ENCODE results near the gene PACC1. TPM values are rescaled to one million over a fixed set of nuclear protein-coding genes. Genes with fewer than 3 reads are reported as not detected.

The PACC1 gene
- total RNA-seq, 2 experiments from 2014 or later, result 1.8 to 2.1 TPM

DNA sequence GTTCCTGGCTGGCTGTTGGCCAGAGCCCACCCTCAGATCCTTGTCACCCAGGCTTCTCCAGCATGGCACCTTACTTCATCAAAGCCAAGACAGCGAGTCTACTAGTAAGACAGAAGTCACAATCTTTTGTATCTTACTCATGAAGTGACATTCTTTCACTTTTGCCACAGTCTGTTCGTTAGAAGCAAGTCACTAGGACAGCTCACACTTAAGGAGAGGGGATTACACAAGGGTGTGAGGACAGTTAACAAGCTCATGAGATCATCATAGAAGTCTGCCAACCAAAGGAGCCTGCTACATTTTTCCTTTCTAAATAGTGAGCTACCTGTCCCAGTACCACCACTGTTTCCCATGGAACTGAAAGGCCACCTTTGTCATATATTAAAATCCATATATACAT is 61.5 kb downstream of the PACC1 start:
- TF ChIP-seq, protein P1, sequence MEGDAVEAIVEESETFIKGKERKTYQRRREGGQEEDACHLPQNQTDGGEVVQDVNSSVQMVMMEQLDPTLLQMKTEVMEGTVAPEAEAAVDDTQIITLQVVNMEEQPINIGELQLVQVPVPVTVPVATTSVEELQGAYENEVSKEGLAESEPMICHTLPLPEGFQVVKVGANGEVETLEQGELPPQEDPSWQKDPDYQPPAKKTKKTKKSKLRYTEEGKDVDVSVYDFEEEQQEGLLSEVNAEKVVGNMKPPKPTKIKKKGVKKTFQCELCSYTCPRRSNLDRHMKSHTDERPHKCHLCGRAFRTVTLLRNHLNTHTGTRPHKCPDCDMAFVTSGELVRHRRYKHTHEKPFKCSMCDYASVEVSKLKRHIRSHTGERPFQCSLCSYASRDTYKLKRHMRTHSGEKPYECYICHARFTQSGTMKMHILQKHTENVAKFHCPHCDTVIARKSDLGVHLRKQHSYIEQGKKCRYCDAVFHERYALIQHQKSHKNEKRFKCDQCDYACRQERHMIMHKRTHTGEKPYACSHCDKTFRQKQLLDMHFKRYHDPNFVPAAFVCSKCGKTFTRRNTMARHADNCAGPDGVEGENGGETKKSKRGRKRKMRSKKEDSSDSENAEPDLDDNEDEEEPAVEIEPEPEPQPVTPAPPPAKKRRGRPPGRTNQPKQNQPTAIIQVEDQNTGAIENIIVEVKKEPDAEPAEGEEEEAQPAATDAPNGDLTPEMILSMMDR (IDR thresholded peaks at IDR 0.05), result no peak
- DNase-seq (no peak), ATAC-seq (ENCODE audit: poor library complexity) (no peak)
- Histone ChIP-seq H3K36me3 (ENCODE audit: insufficient read depth, low read length) (peaks cover 66% of the 10 kb centered on the region), H3K27ac (ENCODE audit: low read depth in 1 of 2, low read length in 2 of 2) (no peak overlapping the region), H3K4me3 (ENCODE audit: low read length) (no peak overlapping the region), H3K9me3 (ENCODE audit: control insufficient read depth in 1 of 2, insufficient read depth in 1 of 2, low read length in 2 of 2) (no peaks in the 10 kb centered on the region), H3K27me3 (ENCODE audit: control insufficient read depth in 1 of 2, insufficient read depth in 2 of 2, low read length in 2 of 2) (no peaks in the 10 kb centered on the region), H3K4me1 (ENCODE audit: insufficient read depth, low read length) (no peaks in the 10 kb centered on the region)
- Mint-ChIP-seq H3K4me3 (no peak overlapping the region), H3K36me3 (ENCODE audit: low read depth) (peaks cover 83% of the 10 kb centered on the region), H3K9me3 (no peaks in the 10 kb centered on the region), H3K4me1 (ENCODE audit: low read depth) (no peaks in the 10 kb centered on the region), H3K27me3 (no peaks in the 10 kb centered on the region), H3K27ac (peak overlapping the region; percentile 71)
- intact Hi-C loops (cut with DNase I, micrococcal nuclease), result no loop called here
- ChIA-PET POLR2A (interaction anchor here (0.6 kb wide), 1 partner anchor 87 kb away, joined by 3 read pairs; no protein-coding TSS in a partner anchor), CTCF (interaction anchor here (1.2 kb wide), 1 partner anchor 25 kb away, joined by 6 read pairs; no protein-coding TSS in a partner anchor)

DNA sequence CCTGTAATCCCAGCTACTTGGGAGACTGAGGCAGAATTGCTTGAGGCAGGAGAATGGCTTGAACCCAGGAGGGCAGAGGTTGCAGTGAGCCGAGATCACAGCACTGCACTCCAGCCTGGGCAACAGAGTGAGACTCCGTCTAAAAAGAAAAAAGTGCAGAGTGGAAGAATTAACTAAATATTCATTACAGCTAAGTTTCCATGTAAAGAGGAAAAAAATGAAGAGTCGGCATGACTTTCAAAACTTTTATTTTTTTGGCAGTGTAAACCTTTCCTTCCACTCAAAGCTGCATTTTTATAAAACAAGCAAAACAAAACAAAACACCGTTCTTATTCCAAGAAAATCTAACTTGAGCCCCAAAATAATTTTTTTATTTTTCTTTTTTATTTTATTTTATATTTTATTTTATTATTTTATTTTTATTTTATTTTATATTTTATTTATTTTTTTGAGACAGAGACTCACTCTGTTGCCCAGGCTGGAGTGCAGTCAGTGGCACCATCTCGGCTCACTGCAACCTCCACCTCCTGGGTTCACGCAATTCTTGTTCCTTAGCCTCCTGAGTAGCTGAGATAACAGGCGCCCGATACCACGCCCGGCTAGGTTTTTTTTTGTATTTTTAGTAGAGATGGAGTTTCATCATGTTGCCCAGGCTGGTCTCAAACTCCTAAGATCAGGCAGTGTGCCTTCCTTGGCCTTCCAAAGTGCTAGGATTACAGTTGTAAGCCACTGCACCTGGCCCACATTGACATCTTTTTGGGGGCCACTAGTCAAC is 62.9 kb downstream of the PACC1 start:
- Histone ChIP-seq H3K4me1 (ENCODE audit: insufficient read depth, low read length) (no peaks in the 10 kb centered on the region), H3K36me3 (ENCODE audit: insufficient read depth, low read length) (peaks cover 70% of the 10 kb centered on the region), H3K4me3 (ENCODE audit: low read length) (no peak overlapping the region), H3K9me3 (ENCODE audit: control insufficient read depth in 1 of 2, insufficient read depth in 1 of 2, low read length in 2 of 2) (no peaks in the 10 kb centered on the region), H3K27ac (ENCODE audit: low read depth in 1 of 2, low read length in 2 of 2) (no peak overlapping the region), H3K27me3 (ENCODE audit: control insufficient read depth in 1 of 2, insufficient read depth in 2 of 2, low read length in 2 of 2) (no peaks in the 10 kb centered on the region)
- H3K4me1 Mint-ChIP-seq (ENCODE audit: low read depth), result no peaks in the 10 kb centered on the region
- peaks cover 87% of the 10 kb centered on the region for H3K36me3 Mint-ChIP-seq (ENCODE audit: low read depth)
- peak overlapping the region; percentile 71 for H3K27ac Mint-ChIP-seq
- TF ChIP-seq, protein P1 (IDR thresholded peaks at IDR 0.05), result no peak
- CTCF ChIA-PET, result interaction anchor here (1.2 to 1.3 kb wide), 2 partner anchors 27 to 60 kb away, joined by 4 to 6 read pairs; no protein-coding TSS in a partner anchor
- DNase-seq (no peak), ATAC-seq (ENCODE audit: poor library complexity) (no peak)
- no peak overlapping the region for H3K4me3 Mint-ChIP-seq
- intact Hi-C loops (cut with DNase I, micrococcal nuclease), result no loop called here
- no peaks in the 10 kb centered on the region for H3K9me3 Mint-ChIP-seq
- H3K27me3 Mint-ChIP-seq, result no peaks in the 10 kb centered on the region
- POLR2A ChIA-PET, result no interaction called here

DNA sequence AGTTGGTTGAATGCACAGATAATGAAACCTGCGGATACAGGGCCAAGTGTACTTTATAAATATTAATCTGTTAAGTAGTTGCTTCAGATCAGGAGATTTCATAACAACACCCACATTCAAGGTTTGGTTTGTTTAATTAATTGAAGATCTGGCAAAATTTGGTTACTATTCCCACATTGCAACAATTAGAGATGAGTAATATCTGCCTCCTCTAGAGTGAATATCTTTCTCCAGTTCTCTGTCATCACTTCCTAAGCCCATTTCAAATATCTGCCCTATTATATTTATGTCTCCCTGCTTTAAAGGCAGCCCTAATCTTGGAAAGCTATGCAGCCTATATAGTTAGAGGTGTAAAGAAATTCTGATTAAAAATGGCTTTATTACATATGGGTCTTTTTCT is 68.1 kb downstream of the PACC1 start:
- ATAC-seq (ENCODE audit: poor library complexity), result no peak
- ChIA-PET POLR2A (no interaction called here), CTCF (no interaction called here)
- Histone ChIP-seq H3K27ac (ENCODE audit: low read depth in 1 of 2, low read length in 2 of 2) (no peak overlapping the region), H3K36me3 (ENCODE audit: insufficient read depth, low read length) (peaks cover 76% of the 10 kb centered on the region), H3K9me3 (ENCODE audit: control insufficient read depth in 1 of 2, insufficient read depth in 1 of 2, low read length in 2 of 2) (no peaks in the 10 kb centered on the region), H3K27me3 (ENCODE audit: control insufficient read depth in 1 of 2, insufficient read depth in 2 of 2, low read length in 2 of 2) (no peaks in the 10 kb centered on the region), H3K4me3 (ENCODE audit: low read length) (no peak overlapping the region), H3K4me1 (ENCODE audit: insufficient read depth, low read length) (no peaks in the 10 kb centered on the region)
- peaks cover 17% of the 10 kb centered on the region for H3K4me1 Mint-ChIP-seq (ENCODE audit: low read depth)
- intact Hi-C loops (cut with DNase I, micrococcal nuclease), result no loop called here
- no peaks in the 10 kb centered on the region for H3K9me3 Mint-ChIP-seq
- no peaks in the 10 kb centered on the region for H3K27me3 Mint-ChIP-seq
- peaks cover 87% of the 10 kb centered on the region for H3K36me3 Mint-ChIP-seq (ENCODE audit: low read depth)
- no peak overlapping the region for H3K4me3 Mint-ChIP-seq
- DNase-seq, result no peak
- no peak overlapping the region for H3K27ac Mint-ChIP-seq
- TF ChIP-seq, protein P1 (IDR thresholded peaks at IDR 0.05), result no peak

Data from CD4-positive, alpha-beta T cell (primary cell).